ENCODE results near the gene MAPT.

MAPT gene

DNA sequence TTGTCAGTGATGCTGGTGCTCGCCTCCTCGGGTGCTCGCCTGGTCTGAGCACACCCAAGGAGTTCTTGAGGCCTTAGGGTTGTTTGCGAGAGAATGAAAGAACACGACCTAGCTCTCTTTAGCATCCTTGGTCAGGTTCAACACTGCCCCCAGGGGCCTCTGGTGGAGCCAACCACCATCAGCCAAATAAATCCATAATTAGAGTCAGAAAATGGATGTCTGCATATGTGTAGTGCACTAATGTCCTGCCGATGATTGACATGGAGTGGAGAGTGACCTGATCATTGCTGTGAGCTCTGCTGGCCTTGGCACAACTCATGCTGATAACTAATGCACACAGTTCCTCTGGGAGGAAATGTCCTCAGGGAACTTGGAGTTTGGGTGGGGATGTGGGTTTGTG, 96.5 kb downstream of the MAPT start:
- H3K4me1 ChIP-seq, result no peaks in the 10 kb centered on the region
- no peaks in the 10 kb centered on the region for H3K9me3 ChIP-seq
- H3K4me3 ChIP-seq (ENCODE audit: low read depth, low read length), result no peak overlapping the region
- TF ChIP-seq, protein P1, sequence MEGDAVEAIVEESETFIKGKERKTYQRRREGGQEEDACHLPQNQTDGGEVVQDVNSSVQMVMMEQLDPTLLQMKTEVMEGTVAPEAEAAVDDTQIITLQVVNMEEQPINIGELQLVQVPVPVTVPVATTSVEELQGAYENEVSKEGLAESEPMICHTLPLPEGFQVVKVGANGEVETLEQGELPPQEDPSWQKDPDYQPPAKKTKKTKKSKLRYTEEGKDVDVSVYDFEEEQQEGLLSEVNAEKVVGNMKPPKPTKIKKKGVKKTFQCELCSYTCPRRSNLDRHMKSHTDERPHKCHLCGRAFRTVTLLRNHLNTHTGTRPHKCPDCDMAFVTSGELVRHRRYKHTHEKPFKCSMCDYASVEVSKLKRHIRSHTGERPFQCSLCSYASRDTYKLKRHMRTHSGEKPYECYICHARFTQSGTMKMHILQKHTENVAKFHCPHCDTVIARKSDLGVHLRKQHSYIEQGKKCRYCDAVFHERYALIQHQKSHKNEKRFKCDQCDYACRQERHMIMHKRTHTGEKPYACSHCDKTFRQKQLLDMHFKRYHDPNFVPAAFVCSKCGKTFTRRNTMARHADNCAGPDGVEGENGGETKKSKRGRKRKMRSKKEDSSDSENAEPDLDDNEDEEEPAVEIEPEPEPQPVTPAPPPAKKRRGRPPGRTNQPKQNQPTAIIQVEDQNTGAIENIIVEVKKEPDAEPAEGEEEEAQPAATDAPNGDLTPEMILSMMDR (IDR thresholded peaks at IDR 0.05; ENCODE audit: low read depth, low read length), result peak; percentile 33; the same call in 1 of the 2 replicates
- no peaks in the 10 kb centered on the region for H3K36me3 ChIP-seq
- H3K27me3 ChIP-seq, result no peaks in the 10 kb centered on the region
- DNase-seq, result no peak

DNA sequence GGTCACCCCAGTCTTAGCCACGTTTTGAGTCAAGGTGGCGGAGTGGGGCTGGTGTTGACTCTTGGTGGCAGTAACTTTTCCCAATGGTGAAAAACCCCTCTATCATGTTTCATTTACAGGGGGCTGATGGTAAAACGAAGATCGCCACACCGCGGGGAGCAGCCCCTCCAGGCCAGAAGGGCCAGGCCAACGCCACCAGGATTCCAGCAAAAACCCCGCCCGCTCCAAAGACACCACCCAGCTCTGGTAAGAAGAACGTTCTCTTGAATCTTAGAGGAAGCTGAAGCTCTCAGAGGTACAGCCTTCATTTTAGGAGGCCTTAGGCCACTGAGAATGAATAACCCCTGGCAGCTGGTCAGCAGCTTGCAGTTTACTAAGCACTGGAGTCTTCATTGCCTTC, 97.0 kb downstream of the MAPT start:
- TF ChIP-seq, protein P1 (IDR thresholded peaks at IDR 0.05; ENCODE audit: low read depth, low read length), result no peak
- no peak overlapping the region for H3K4me3 ChIP-seq (ENCODE audit: low read depth, low read length)
- no peaks in the 10 kb centered on the region for H3K36me3 ChIP-seq
- no peak for DNase-seq
- H3K9me3 ChIP-seq, result no peaks in the 10 kb centered on the region
- H3K27me3 ChIP-seq, result no peaks in the 10 kb centered on the region
- no peaks in the 10 kb centered on the region for H3K4me1 ChIP-seq

DNA sequence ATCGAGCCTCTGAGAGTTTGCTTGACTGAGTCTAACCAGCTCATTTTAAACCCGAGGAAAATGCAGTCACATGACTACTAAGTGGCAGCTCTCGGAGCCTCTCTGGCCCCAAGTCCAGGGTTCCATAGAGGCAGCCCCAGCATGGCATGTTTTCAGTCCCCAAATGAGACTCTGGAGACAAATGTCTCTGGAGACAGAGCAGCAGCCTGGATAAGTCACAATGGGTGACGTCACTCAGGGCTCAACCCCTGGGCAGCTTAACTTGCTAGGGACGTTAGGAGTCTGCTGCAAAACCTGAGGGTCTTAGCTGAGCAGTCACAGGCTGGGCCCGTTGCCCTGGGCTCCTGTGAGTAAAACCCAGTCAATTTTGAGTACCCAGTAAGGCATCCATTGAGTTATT, 97.8 kb downstream of the MAPT start:
- TF ChIP-seq, protein P1 (IDR thresholded peaks at IDR 0.05; ENCODE audit: low read depth, low read length), result no peak

DNA sequence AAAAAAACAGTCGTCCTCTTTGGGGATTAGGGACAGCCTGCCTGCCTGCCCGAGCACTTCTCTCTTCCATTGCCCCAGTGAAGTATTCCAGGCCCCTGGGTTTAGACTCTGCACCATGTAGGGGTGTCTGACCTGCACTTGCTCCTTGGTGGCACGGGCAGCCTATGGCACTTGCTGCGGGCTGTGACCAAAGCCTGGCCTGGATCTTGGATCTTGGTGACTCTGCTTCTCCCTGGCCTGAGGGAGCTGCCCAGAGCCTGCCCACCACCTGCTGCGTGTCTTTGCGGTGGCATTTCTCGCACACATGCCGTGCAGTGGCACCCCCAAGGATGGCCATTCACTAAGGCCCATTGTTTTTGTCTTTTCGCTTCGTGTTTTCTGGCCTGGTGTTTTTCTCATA, 98.5 kb downstream of the MAPT start:
- no peaks in the 10 kb centered on the region for H3K36me3 ChIP-seq
- DNase-seq, result no peak
- H3K4me1 ChIP-seq, result no peaks in the 10 kb centered on the region
- H3K4me3 ChIP-seq (ENCODE audit: low read depth, low read length), result no peak overlapping the region
- H3K9me3 ChIP-seq, result no peaks in the 10 kb centered on the region
- H3K27me3 ChIP-seq, result no peaks in the 10 kb centered on the region
- TF ChIP-seq, protein P1 (IDR thresholded peaks at IDR 0.05; ENCODE audit: low read depth, low read length), result no peak

More for the DNA sequence above, 97.8 kb downstream of the MAPT start:
- Histone ChIP-seq H3K4me1 (no peaks in the 10 kb centered on the region), H3K4me3 (ENCODE audit: low read depth, low read length) (no peak overlapping the region), H3K36me3 (no peaks in the 10 kb centered on the region), H3K27me3 (no peaks in the 10 kb centered on the region), H3K9me3 (no peaks in the 10 kb centered on the region)
- DNase-seq, result no peak

DNA sequence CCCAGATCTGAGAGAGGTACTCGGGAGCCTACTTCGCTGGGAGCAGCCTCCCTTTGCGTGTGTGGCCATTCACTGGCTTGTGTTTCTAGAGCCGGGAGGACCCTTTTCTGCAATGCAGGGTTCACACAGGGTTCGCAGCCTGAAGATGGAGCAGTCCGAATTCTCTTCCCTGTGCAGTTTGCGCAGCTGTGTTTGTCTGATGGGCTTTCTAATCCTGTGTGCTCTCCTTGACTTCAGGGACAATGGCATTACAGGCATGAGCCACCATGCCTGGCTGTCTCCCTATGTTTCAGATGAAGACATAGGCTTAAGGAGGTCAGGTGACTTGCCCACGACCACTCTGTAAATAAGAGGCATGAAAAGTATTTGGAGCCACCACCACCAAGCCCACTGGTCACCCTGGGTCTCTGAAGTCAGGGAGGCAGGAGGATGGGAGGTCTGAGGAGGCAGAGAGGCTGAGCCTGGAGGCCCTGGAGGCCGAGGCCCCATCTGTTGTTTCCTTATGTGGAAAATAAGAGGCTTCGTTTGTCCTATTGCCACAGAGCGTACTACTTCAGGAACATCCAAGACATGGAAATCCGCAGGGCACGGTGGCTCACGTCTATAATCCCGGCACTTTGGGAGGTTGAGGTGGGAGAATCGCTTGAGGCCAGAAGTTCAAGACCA, 99.7 kb downstream of the MAPT start:
- H3K27me3 ChIP-seq, result no peaks in the 10 kb centered on the region
- TF ChIP-seq, protein P1 (IDR thresholded peaks at IDR 0.05; ENCODE audit: low read depth, low read length), result no peak
- DNase-seq, result no peak
- H3K9me3 ChIP-seq, result no peaks in the 10 kb centered on the region
- H3K4me3 ChIP-seq (ENCODE audit: low read depth, low read length), result no peak overlapping the region
- no peaks in the 10 kb centered on the region for H3K4me1 ChIP-seq
- no peaks in the 10 kb centered on the region for H3K36me3 ChIP-seq

DNA sequence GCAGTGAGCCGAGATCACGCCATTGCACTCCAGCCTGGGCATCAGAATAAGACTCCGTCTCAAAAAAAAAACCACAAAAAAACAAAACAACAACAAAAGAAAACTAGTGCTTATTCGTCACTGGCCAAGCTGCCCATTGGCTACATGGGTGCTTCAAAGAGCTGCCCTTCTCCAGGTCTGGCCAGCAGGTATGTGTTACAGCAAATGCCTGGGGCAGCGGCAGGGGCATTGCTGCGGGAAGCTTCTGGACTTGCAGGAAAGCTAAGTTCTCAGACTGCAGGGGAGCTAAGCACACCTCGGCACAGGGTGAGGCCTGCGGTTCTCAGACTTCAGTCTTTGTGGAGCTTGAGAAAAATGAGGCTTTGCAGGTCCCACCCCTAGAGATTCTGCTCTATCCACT, 100.6 kb downstream of the MAPT start:
- DNase-seq, result no peak
- Histone ChIP-seq H3K9me3 (no peaks in the 10 kb centered on the region), H3K4me1 (no peaks in the 10 kb centered on the region), H3K27me3 (no peaks in the 10 kb centered on the region), H3K4me3 (ENCODE audit: low read depth, low read length) (no peak overlapping the region), H3K36me3 (no peaks in the 10 kb centered on the region)
- TF ChIP-seq, protein P1 (IDR thresholded peaks at IDR 0.05; ENCODE audit: low read depth, low read length), result no peak
